Activated CD4-positive, alpha-beta memory T cell treated with anti-CD3 and anti-CD28 coated beads, Interleukin-2, amount 10 ng/mL, durations not matched to agents 7 days and 5 days (primary cell): ENCODE data around the gene NEURL2. TPM values are rescaled to one million over a fixed set of nuclear protein-coding genes. Genes with fewer than 3 reads are reported as not detected.
"Not testable (repeated sequence)": the region's sequence is repeated elsewhere in the genome, so short reads cannot be mapped to it uniquely, and the experiment has no call there.

Experiments used
- CTCF ChIA-PET: fragments of 350-600 bp; sonication (Branson Sonifier 250); formaldehyde crosslinking; loops from one replicate; lab custom pipeline; 2021; ENCODE audit warnings: antibody characterized with exemption, inconsistent platforms; lab: Charles Lee
- POLR2A ChIA-PET: fragments of 350-600 bp; sonication (Branson Sonifier 250); formaldehyde crosslinking; loops from one replicate; lab custom pipeline; 2021; ENCODE audit warnings: antibody characterized with exemption; lab: Charles Lee
- DNase-seq: peaks from one replicate; pipeline ENCODE4 v3.0.0-alpha.2; 2020
- H3K27ac Mint-ChIP-seq: one replicate; pipeline ENCODE4 v1.8.0; 2021; ENCODE audit warnings: mild to moderate bottlenecking, mixed read lengths
- H3K27me3 Mint-ChIP-seq: one replicate; pipeline ENCODE4 v1.8.0; 2021; ENCODE audit warnings: mixed read lengths
- H3K36me3 Mint-ChIP-seq: one replicate; pipeline ENCODE4 v1.8.0; 2021; ENCODE audit warnings: low read depth, mixed read lengths
- H3K4me1 Mint-ChIP-seq: one replicate; pipeline ENCODE4 v1.8.0; 2021; ENCODE audit warnings: mixed read lengths
- H3K4me3 Mint-ChIP-seq: one replicate; pipeline ENCODE4 v1.8.0; 2021; ENCODE audit warnings: mild to moderate bottlenecking, mixed read lengths
- H3K9me3 Mint-ChIP-seq: one replicate; pipeline ENCODE4 v1.8.0; 2021; ENCODE audit warnings: mixed read lengths
- total RNA-seq, 2 experiments: library from RNA; stranded (reverse); gene quantifications; one replicate each; pipeline ENCODE4 v1.2.3, GENCODE V29; 2021

Gene NEURL2
- total RNA-seq, 2 experiments from 2014 or later: 1.0 to 1.6 TPM

GRCh38 chr20:45904583-45905504, 13.8 kb upstream of the NEURL2 start:
- Mint-ChIP-seq H3K36me3 (no peaks in the 10 kb centered on the region), H3K4me1 (no peaks in the 10 kb centered on the region), H3K4me3 (no peak overlapping the region), H3K9me3 (no peaks in the 10 kb centered on the region), H3K27ac (no peak overlapping the region), H3K27me3 (no peaks in the 10 kb centered on the region)
- DNase-seq: no peak
- ChIA-PET CTCF (no interaction called here), POLR2A (interaction anchor here (0.7 to 1.3 kb wide), 8 partner anchors 8 to 66 kb away, joined by 3 to 4 read pairs (median 3); no protein-coding TSS in a partner anchor)

GRCh38 chr20:45902199-45902701, 11.2 kb upstream of the NEURL2 start:
- Mint-ChIP-seq H3K27ac (no peak overlapping the region), H3K4me1 (no peaks in the 10 kb centered on the region), H3K4me3 (no peak overlapping the region), H3K36me3 (peaks cover 4% of the 10 kb centered on the region), H3K9me3 (no peaks in the 10 kb centered on the region), H3K27me3 (no peaks in the 10 kb centered on the region)
- ChIA-PET CTCF (no interaction called here), POLR2A (interaction anchor here (0.9 to 1.3 kb wide), 2 partner anchors 8 to 44 kb away, joined by 3 read pairs; partner anchors contain the start of genes ACOT8 and ZSWIM3)
- DNase-seq: no peak

GRCh38 chr20:45901332-45901731, 10.3 kb upstream of the NEURL2 start:
- POLR2A ChIA-PET: interaction anchor here (0.9 to 1.3 kb wide), 2 partner anchors 9 to 44 kb away, joined by 3 read pairs; partner anchors contain the start of genes ACOT8 and ZSWIM3
- H3K27me3 Mint-ChIP-seq, H3K4me3 Mint-ChIP-seq, H3K36me3 Mint-ChIP-seq, H3K4me1 Mint-ChIP-seq, DNase-seq, H3K9me3 Mint-ChIP-seq, H3K27ac Mint-ChIP-seq, CTCF ChIA-PET: not testable (repeated sequence)

GRCh38 chr20:45899046-45899835, 8.2 kb upstream of the NEURL2 start:
- no peak overlapping the region for H3K27ac Mint-ChIP-seq
- H3K9me3 Mint-ChIP-seq: no peaks in the 10 kb centered on the region
- POLR2A ChIA-PET: interaction anchor here (1.7 kb wide), 1 partner anchor 18 kb away, joined by 4 read pairs; the partner anchor contains the start of gene ZSWIM1
- H3K4me3 Mint-ChIP-seq: no peak overlapping the region
- CTCF ChIA-PET: no interaction called here
- H3K4me1 Mint-ChIP-seq: no peaks in the 10 kb centered on the region
- no peaks in the 10 kb centered on the region for H3K27me3 Mint-ChIP-seq
- no peak for DNase-seq
- peaks cover 7% of the 10 kb centered on the region for H3K36me3 Mint-ChIP-seq

GRCh38 chr20:45898285-45898684, 7.3 kb upstream of the NEURL2 start:
- POLR2A ChIA-PET: interaction anchor here (1.3 kb wide), 1 partner anchor 12 kb away, joined by 3 read pairs; no protein-coding TSS in a partner anchor
- Mint-ChIP-seq H3K27ac (no peak overlapping the region), H3K9me3 (no peaks in the 10 kb centered on the region), H3K36me3 (peaks cover 11% of the 10 kb centered on the region), H3K4me3 (no peak overlapping the region), H3K27me3 (no peaks in the 10 kb centered on the region), H3K4me1 (peaks cover 7% of the 10 kb centered on the region)
- DNase-seq: no peak
- CTCF ChIA-PET: no interaction called here

- Mint-ChIP-seq H3K27me3 (no peaks in the 10 kb centered on the region), H3K9me3 (no peaks in the 10 kb centered on the region), H3K36me3 (peaks cover 11% of the 10 kb centered on the region), H3K27ac (no peak overlapping the region), H3K4me1 (peaks cover 13% of the 10 kb centered on the region), H3K4me3 (no peak overlapping the region)
- ChIA-PET CTCF (no interaction called here), POLR2A (interaction anchor here (1.3 to 1.5 kb wide), 2 partner anchors 8 to 13 kb away, joined by 3 read pairs; no protein-coding TSS in a partner anchor)
- DNase-seq: no peak
Measured at GRCh38 chr20:45897692-45898091, 6.7 kb upstream of the NEURL2 start.

GRCh38 chr20:45897289-45897688, 6.3 kb upstream of the NEURL2 start:
- peaks cover 17% of the 10 kb centered on the region for H3K4me1 Mint-ChIP-seq
- H3K9me3 Mint-ChIP-seq: no peaks in the 10 kb centered on the region
- no peak overlapping the region for H3K4me3 Mint-ChIP-seq
- ChIA-PET CTCF (no interaction called here), POLR2A (interaction anchor here (1.3 to 1.5 kb wide), 3 partner anchors 8 to 16 kb away, joined by 3 read pairs; partner anchors contain the start of gene ZSWIM1)
- no peaks in the 10 kb centered on the region for H3K27me3 Mint-ChIP-seq
- H3K27ac Mint-ChIP-seq: no peak overlapping the region
- DNase-seq: no peak
- H3K36me3 Mint-ChIP-seq: peaks cover 11% of the 10 kb centered on the region

- no peak for DNase-seq
- H3K4me1 Mint-ChIP-seq: peaks cover 22% of the 10 kb centered on the region
- ChIA-PET CTCF (no interaction called here), POLR2A (interaction anchor here (1.3 to 1.5 kb wide), 3 partner anchors 9 to 16 kb away, joined by 3 read pairs; partner anchors contain the start of gene ZSWIM1)
- no peak overlapping the region for H3K27ac Mint-ChIP-seq
- peaks cover 11% of the 10 kb centered on the region for H3K36me3 Mint-ChIP-seq
- no peaks in the 10 kb centered on the region for H3K9me3 Mint-ChIP-seq
- no peaks in the 10 kb centered on the region for H3K27me3 Mint-ChIP-seq
- H3K4me3 Mint-ChIP-seq: no peak overlapping the region
Measured at GRCh38 chr20:45896641-45897161, 5.7 kb upstream of the NEURL2 start.

GRCh38 chr20:45894797-45895196, 3.8 kb upstream of the NEURL2 start:
- Mint-ChIP-seq H3K4me3 (no peak overlapping the region), H3K36me3 (peaks cover 13% of the 10 kb centered on the region), H3K27ac (no peak overlapping the region), H3K4me1 (peaks cover 32% of the 10 kb centered on the region), H3K27me3 (peaks cover 5% of the 10 kb centered on the region), H3K9me3 (no peaks in the 10 kb centered on the region)
- POLR2A ChIA-PET: interaction anchor here (1.3 kb wide), 1 partner anchor 10 kb away, joined by 3 read pairs; no protein-coding TSS in a partner anchor
- no peak for DNase-seq
- CTCF ChIA-PET: no interaction called here

GRCh38 chr20:45893831-45894230, 2.8 kb upstream of the NEURL2 start:
- Mint-ChIP-seq H3K4me3 (peak overlapping the region; percentile 5), H3K27ac (no peak overlapping the region), H3K27me3 (peaks cover 5% of the 10 kb centered on the region), H3K4me1 (peaks cover 33% of the 10 kb centered on the region), H3K9me3 (no peaks in the 10 kb centered on the region), H3K36me3 (peaks cover 13% of the 10 kb centered on the region)
- no peak for DNase-seq
- POLR2A ChIA-PET: interaction anchor here (1.6 to 5.4 kb wide), 3 partner anchors 9 to 40 kb away, joined by 6 to 42 read pairs (median 36); partner anchors contain the start of genes PCIF1 and ZSWIM1
- CTCF ChIA-PET: interaction anchor here (0.9 to 1.5 kb wide), 2 partner anchors 12 to 94 kb away, joined by 3 read pairs; partner anchors contain the start of gene ZSWIM1

- ChIA-PET CTCF (interaction anchor here (1.5 to 4.0 kb wide), 3 partner anchors 12 to 94 kb away, joined by 3 to 19 read pairs (median 7); partner anchors contain the start of gene ZSWIM1), POLR2A (interaction anchor here (1.2 to 5.4 kb wide), 6 partner anchors 8 to 80 kb away, joined by 3 to 42 read pairs (median 14); partner anchors contain the start of genes PCIF1, UBE2C, ZNF335 and ZSWIM1)
- Mint-ChIP-seq H3K4me1 (peaks cover 33% of the 10 kb centered on the region), H3K27ac (peak overlapping the region; percentile 36), H3K9me3 (no peaks in the 10 kb centered on the region), H3K27me3 (peaks cover 5% of the 10 kb centered on the region), H3K4me3 (peak overlapping the region; percentile 88), H3K36me3 (peaks cover 13% of the 10 kb centered on the region)
- no peak for DNase-seq
Measured at GRCh38 chr20:45892828-45893500, 2.0 kb upstream of the NEURL2 start.
